Breast epithelium (tissue), 4 donors: ENCODE data around the gene ERCC6. TPM values are rescaled to one million over a fixed set of nuclear protein-coding genes. Genes with fewer than 3 reads are reported as not detected.

Experiments
- DNase-seq, 2 donors: peaks; one replicate each; pipeline ENCODE4 v3.0.0-alpha.2; 2019; ENCODE audit warnings: low spot score in 2 of 2
- H3K27ac ChIP-seq, 2 donors: fragments of 200-600 bp; sonication (generic) in 1 of 2; one replicate each; pipeline ENCODE4 v1.5.1; 2016 to 2019; ENCODE audit warnings: mild to moderate bottlenecking in 1 of 2
- H3K27me3 ChIP-seq, 2 donors: fragments of 200-600 bp; sonication (generic) in 1 of 2; one replicate each; pipeline versions ENCODE4 v1.5.1 to v1.6.0; 2017 to 2019; ENCODE audit warnings: control low read depth in 1 of 2, mild to moderate bottlenecking in 1 of 2
- H3K36me3 ChIP-seq: fragments of 200-600 bp; one replicate; pipeline ENCODE4 v1.5.1; 2019
- H3K4me1 ChIP-seq, 2 donors: fragments of 200-600 bp; sonication (generic); one replicate each; pipeline ENCODE4 v1.5.1; 2016 to 2019; ENCODE audit warnings: control low read depth in 1 of 2
- H3K4me3 ChIP-seq, 3 donors: fragments of 200-600 bp; sonication (generic); 1 replicate in 2 of 3; 2 replicates in 1 of 3; pipeline ENCODE4 v1.5.1; 2016 to 2019; ENCODE audit warnings: mild to moderate bottlenecking in 3 of 3, moderate library complexity in 2 of 3
- H3K9me3 ChIP-seq, 2 donors: fragments of 200-600 bp; sonication (generic) in 1 of 2; one replicate each; pipeline ENCODE4 v1.5.1; 2016 to 2019; ENCODE audit warnings: control low read depth in 1 of 2
- POLR2A ChIP-seq: fragments of 450-650 bp; IDR thresholded peaks from one replicate; pipeline ENCODE4 v1.6.1; 2016; ENCODE audit warnings: antibody characterized with exemption, mild to moderate bottlenecking, moderate library complexity
- POLR2AphosphoS5 ChIP-seq, 3 donors: sonication (generic); formaldehyde crosslinking; IDR thresholded peaks; one replicate each; pipeline ENCODE4 v1.6.1; 2017; ENCODE audit warnings: antibody characterized with exemption in 3 of 3
- intact Hi-C: fragments of 100-400 bp; cut with DNase I; formaldehyde crosslinking; loops from one replicate; pipeline ENCODE4 v1.15.1; 2023; ENCODE audit warnings: low total_unique reads
- total RNA-seq, 3 donors: library from RNA; depleted of rRNA; stranded (reverse); fragments of >200 nt; gene quantifications; one replicate each; pipeline ENCODE4 v1.1.0, GENCODE V29; 2016
- TF ChIP-seq, protein P1 (sequence below), 3 donors: fragments of 450-650 bp; IDR thresholded peaks; one replicate each; pipeline ENCODE4 v1.5.1; 2016 to 2017; ENCODE audit warnings: antibody characterized with exemption in 3 of 3, mild to moderate bottlenecking in 3 of 3, moderate library complexity in 3 of 3

Gene ERCC6
- total RNA-seq, 3 donors from 2014 or later: 19.5 to 27.8 (median 21.6) TPM

DNA sequence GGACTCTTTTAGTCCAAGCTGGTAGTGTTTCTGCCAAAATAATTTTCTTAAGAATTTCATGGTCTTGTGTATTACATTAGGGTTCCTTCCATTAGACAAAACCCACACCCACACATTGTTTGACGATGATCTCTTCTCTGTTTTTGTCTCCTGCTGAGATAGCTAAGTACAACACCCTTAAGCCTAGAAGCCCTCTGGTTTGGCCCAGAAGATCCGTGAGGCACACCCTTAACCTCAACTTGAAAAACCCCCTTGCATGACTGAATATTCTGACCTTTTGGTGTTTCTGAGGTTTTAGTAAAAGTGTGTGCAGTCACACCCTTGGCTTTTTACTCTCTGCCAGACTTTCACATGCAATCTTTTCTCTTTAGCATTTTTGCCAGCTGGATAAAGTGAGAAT is 29.3 kb upstream of the ERCC6 start:
- H3K9me3 ChIP-seq: peaks cover 0 to 8% of the 10 kb centered on the region in 2 donors
- H3K36me3 ChIP-seq: no peaks in the 10 kb centered on the region
- no peaks in the 10 kb centered on the region for H3K4me1 ChIP-seq
- no peaks in the 10 kb centered on the region for H3K27me3 ChIP-seq
- intact Hi-C loops: no loop called here
- no peak overlapping the region for H3K4me3 ChIP-seq
- TF ChIP-seq POLR2A (no peak), POLR2AphosphoS5 (IDR thresholded peaks at IDR 0.05) (no peak)
- TF ChIP-seq, protein P1, sequence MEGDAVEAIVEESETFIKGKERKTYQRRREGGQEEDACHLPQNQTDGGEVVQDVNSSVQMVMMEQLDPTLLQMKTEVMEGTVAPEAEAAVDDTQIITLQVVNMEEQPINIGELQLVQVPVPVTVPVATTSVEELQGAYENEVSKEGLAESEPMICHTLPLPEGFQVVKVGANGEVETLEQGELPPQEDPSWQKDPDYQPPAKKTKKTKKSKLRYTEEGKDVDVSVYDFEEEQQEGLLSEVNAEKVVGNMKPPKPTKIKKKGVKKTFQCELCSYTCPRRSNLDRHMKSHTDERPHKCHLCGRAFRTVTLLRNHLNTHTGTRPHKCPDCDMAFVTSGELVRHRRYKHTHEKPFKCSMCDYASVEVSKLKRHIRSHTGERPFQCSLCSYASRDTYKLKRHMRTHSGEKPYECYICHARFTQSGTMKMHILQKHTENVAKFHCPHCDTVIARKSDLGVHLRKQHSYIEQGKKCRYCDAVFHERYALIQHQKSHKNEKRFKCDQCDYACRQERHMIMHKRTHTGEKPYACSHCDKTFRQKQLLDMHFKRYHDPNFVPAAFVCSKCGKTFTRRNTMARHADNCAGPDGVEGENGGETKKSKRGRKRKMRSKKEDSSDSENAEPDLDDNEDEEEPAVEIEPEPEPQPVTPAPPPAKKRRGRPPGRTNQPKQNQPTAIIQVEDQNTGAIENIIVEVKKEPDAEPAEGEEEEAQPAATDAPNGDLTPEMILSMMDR (IDR thresholded peaks at IDR 0.05): no peak
- no peak overlapping the region for H3K27ac ChIP-seq
- DNase-seq: no peak

DNA sequence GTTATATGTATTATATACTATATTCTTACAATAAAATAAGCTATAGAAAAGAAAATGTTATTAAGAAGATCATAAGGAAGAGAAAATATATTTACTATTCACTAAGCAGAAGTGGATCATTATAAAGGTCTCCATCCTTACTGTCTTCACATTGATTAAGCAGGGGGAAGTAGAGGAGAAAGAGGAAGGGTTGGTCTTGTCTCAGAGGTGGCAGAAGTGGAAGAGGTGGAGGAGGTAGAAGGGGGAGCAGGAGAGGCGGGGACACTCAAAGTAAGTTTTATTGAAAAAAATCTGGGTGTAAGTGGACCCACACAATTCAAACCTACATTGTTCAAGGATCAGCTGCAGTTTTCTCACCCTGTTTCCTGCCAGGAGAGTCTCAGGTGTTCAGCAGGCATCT is 28.9 kb upstream of the ERCC6 start:
- no peak for DNase-seq
- no peaks in the 10 kb centered on the region for H3K27me3 ChIP-seq
- H3K4me1 ChIP-seq: no peaks in the 10 kb centered on the region
- intact Hi-C loops: no loop called here
- TF ChIP-seq, protein P1 (IDR thresholded peaks at IDR 0.05): no peak
- no peak for TF ChIP-seq POLR2AphosphoS5 (IDR thresholded peaks at IDR 0.05)
- no peak for TF ChIP-seq POLR2A
- H3K36me3 ChIP-seq: no peaks in the 10 kb centered on the region
- no peak overlapping the region for H3K27ac ChIP-seq
- peaks cover 0 to 8% of the 10 kb centered on the region in 2 donors for H3K9me3 ChIP-seq
- no peak overlapping the region for H3K4me3 ChIP-seq

DNA sequence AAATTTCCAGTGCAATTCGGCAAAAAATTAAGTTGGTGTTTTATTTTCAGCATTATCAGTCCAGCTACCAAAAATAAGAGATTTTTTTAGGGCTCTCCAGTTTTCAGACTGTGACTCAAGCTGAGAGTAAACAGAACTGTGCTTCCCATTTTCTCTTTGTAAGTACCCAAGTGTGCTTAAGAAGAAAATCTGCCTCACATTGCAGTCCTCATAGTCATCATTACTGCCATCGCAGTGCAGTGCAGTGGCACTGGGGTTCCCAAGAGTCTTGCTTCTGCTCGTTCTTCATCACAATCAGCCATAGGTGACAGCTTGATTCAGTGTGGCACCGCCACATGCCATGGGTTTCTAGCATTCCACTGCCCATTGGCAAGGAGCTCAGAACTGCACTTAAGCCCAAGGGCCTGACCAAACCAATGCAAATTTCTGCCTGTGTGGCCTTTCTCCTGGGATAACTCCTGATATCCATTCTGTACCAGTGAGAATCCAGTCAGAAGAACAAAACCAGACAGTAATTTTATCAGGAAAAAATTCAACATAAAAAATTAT is 25.6 kb upstream of the ERCC6 start:
- no peak for DNase-seq
- no peak overlapping the region for H3K27ac ChIP-seq
- no peak for TF ChIP-seq POLR2AphosphoS5 (IDR thresholded peaks at IDR 0.05)
- TF ChIP-seq POLR2A: no peak
- TF ChIP-seq, protein P1 (IDR thresholded peaks at IDR 0.05): no peak
- peaks cover 0 to 5% of the 10 kb centered on the region in 2 donors for H3K9me3 ChIP-seq
- H3K36me3 ChIP-seq: no peaks in the 10 kb centered on the region
- no peak overlapping the region for H3K4me3 ChIP-seq
- no peaks in the 10 kb centered on the region for H3K4me1 ChIP-seq
- intact Hi-C loops: no loop called here
- no peaks in the 10 kb centered on the region for H3K27me3 ChIP-seq

DNA sequence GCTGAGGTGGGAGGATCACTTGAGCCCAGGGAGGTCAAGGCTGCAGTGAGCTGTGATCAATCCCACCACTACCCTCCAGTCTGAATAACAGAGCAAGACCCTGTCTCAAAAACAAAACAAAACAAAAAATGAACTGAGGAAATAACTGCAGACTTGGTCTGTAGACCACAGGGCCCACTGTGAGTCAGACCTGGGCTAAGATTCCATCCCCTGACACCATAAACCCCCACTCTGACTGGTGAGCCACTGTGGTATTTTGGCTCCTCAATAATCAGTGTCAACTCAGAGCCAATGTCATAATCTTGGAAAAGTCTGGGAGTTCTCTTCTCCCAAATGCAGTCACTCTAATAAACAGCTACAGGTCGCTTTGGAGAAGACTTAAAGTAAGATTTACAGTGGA is 24.0 kb upstream of the ERCC6 start:
- no peaks in the 10 kb centered on the region for H3K9me3 ChIP-seq
- TF ChIP-seq, protein P1 (IDR thresholded peaks at IDR 0.05): no peak
- no peak for TF ChIP-seq POLR2A
- TF ChIP-seq POLR2AphosphoS5 (IDR thresholded peaks at IDR 0.05): no peak
- H3K4me3 ChIP-seq: no peak overlapping the region
- H3K4me1 ChIP-seq: no peaks in the 10 kb centered on the region
- no peak for DNase-seq
- intact Hi-C loops: no loop called here
- no peaks in the 10 kb centered on the region for H3K27me3 ChIP-seq
- no peaks in the 10 kb centered on the region for H3K36me3 ChIP-seq
- no peak overlapping the region for H3K27ac ChIP-seq

DNA sequence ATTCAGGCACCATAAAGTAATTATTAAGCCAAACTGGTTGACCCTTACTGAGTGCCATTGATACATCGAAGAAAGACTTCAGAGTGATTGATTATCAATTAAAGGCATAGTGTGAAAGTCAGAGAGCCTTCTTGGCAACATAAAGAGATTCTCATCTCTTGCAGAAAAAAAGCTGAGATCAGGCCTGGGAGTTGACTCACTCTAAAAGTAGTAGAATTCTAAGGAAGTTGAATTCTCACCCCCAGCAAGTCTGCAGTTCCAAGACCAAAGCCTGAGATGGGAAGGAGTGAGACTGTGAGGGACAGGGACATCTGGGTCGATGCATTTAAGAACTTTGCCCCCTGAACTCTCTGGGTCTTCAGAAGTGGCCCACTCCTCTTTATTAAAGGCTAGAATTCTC is 21.6 kb upstream of the ERCC6 start:
- Histone ChIP-seq H3K4me1 (no peaks in the 10 kb centered on the region), H3K27ac (no peak overlapping the region), H3K36me3 (no peaks in the 10 kb centered on the region), H3K4me3 (no peak overlapping the region), H3K9me3 (no peaks in the 10 kb centered on the region), H3K27me3 (no peaks in the 10 kb centered on the region)
- TF ChIP-seq, protein P1 (IDR thresholded peaks at IDR 0.05): no peak
- no peak for TF ChIP-seq POLR2AphosphoS5 (IDR thresholded peaks at IDR 0.05)
- no peak for TF ChIP-seq POLR2A
- intact Hi-C loops: no loop called here
- DNase-seq: no peak
